Measurements from ENCODE around the gene C10orf67. TPM values are rescaled to one million over a fixed set of nuclear protein-coding genes. Genes with fewer than 3 reads are reported as not detected.
"Not testable (repeated sequence)": the region's sequence is repeated elsewhere in the genome, so short reads cannot be mapped to it uniquely, and the experiment has no call there.

C10orf67 gene
- total RNA-seq, 1 donor from 2014 or later, result not detected

- TF ChIP-seq CTCF (IDR thresholded peaks at IDR 0.05), result no peak
- no peak for DNase-seq (ENCODE audit: extremely low spot score, unreplicated experiment)
- H3K4me3 Mint-ChIP-seq (ENCODE audit: unreplicated experiment), result no peak overlapping the region
- H3K9me3 Mint-ChIP-seq (ENCODE audit: unreplicated experiment), result no peaks in the 10 kb centered on the region
- H3K27ac Mint-ChIP-seq (ENCODE audit: unreplicated experiment), result no peak overlapping the region
- no peaks in the 10 kb centered on the region for H3K4me1 Mint-ChIP-seq (ENCODE audit: unreplicated experiment)
- H3K27me3 Mint-ChIP-seq (ENCODE audit: unreplicated experiment), result no peaks in the 10 kb centered on the region
- H3K36me3 Mint-ChIP-seq (ENCODE audit: unreplicated experiment), result no peaks in the 10 kb centered on the region
Measured at GRCh38 chr10:23258516-23258915, 86.1 kb downstream of the C10orf67 start.

- H3K9me3 Mint-ChIP-seq (ENCODE audit: unreplicated experiment), result no peaks in the 10 kb centered on the region
- no peak for DNase-seq (ENCODE audit: extremely low spot score, unreplicated experiment)
- no peak overlapping the region for H3K4me3 Mint-ChIP-seq (ENCODE audit: unreplicated experiment)
- H3K36me3 Mint-ChIP-seq (ENCODE audit: unreplicated experiment), result no peaks in the 10 kb centered on the region
- peaks cover 2% of the 10 kb centered on the region for H3K27me3 Mint-ChIP-seq (ENCODE audit: unreplicated experiment)
- no peaks in the 10 kb centered on the region for H3K4me1 Mint-ChIP-seq (ENCODE audit: unreplicated experiment)
- TF ChIP-seq CTCF (IDR thresholded peaks at IDR 0.05), result no peak
- no peak overlapping the region for H3K27ac Mint-ChIP-seq (ENCODE audit: unreplicated experiment)
Measured at GRCh38 chr10:23253780-23254179, 90.8 kb downstream of the C10orf67 start.

GRCh38 chr10:23252859-23253258 is 91.7 kb downstream of the C10orf67 start:
- H3K27me3 Mint-ChIP-seq (ENCODE audit: unreplicated experiment); H3K9me3 Mint-ChIP-seq (ENCODE audit: unreplicated experiment); H3K36me3 Mint-ChIP-seq (ENCODE audit: unreplicated experiment); H3K27ac Mint-ChIP-seq (ENCODE audit: unreplicated experiment); H3K4me1 Mint-ChIP-seq (ENCODE audit: unreplicated experiment); DNase-seq (ENCODE audit: extremely low spot score, unreplicated experiment); H3K4me3 Mint-ChIP-seq (ENCODE audit: unreplicated experiment): not testable (repeated sequence)

GRCh38 chr10:23241779-23242178 is 102.8 kb downstream of the C10orf67 start:
- not testable (repeated sequence) for DNase-seq (ENCODE audit: extremely low spot score, unreplicated experiment)

GRCh38 chr10:23238015-23238414 is 106.6 kb downstream of the C10orf67 start:
- H3K4me1 Mint-ChIP-seq (ENCODE audit: unreplicated experiment), result no peaks in the 10 kb centered on the region
- H3K9me3 Mint-ChIP-seq (ENCODE audit: unreplicated experiment), result peaks cover 14% of the 10 kb centered on the region
- no peak for TF ChIP-seq CTCF (IDR thresholded peaks at IDR 0.05)
- DNase-seq (ENCODE audit: extremely low spot score, unreplicated experiment), result no peak
- H3K36me3 Mint-ChIP-seq (ENCODE audit: unreplicated experiment), result no peaks in the 10 kb centered on the region
- H3K27ac Mint-ChIP-seq (ENCODE audit: unreplicated experiment), result no peak overlapping the region
- no peaks in the 10 kb centered on the region for H3K27me3 Mint-ChIP-seq (ENCODE audit: unreplicated experiment)
- H3K4me3 Mint-ChIP-seq (ENCODE audit: unreplicated experiment), result no peak overlapping the region

More at GRCh38 chr10:23241779-23242178, 102.8 kb downstream of the C10orf67 start:
- not testable (repeated sequence) for H3K36me3 Mint-ChIP-seq (ENCODE audit: unreplicated experiment); H3K4me3 Mint-ChIP-seq (ENCODE audit: unreplicated experiment); H3K27ac Mint-ChIP-seq (ENCODE audit: unreplicated experiment); H3K4me1 Mint-ChIP-seq (ENCODE audit: unreplicated experiment); H3K27me3 Mint-ChIP-seq (ENCODE audit: unreplicated experiment)
- peaks cover 18% of the 10 kb centered on the region for H3K9me3 Mint-ChIP-seq (ENCODE audit: unreplicated experiment)

- Mint-ChIP-seq H3K36me3 (ENCODE audit: unreplicated experiment) (no peaks in the 10 kb centered on the region), H3K9me3 (ENCODE audit: unreplicated experiment) (no peaks in the 10 kb centered on the region), H3K4me3 (ENCODE audit: unreplicated experiment) (no peak overlapping the region), H3K4me1 (ENCODE audit: unreplicated experiment) (no peaks in the 10 kb centered on the region), H3K27ac (ENCODE audit: unreplicated experiment) (no peak overlapping the region), H3K27me3 (ENCODE audit: unreplicated experiment) (no peaks in the 10 kb centered on the region)
- DNase-seq (ENCODE audit: extremely low spot score, unreplicated experiment), result no peak
- TF ChIP-seq CTCF (IDR thresholded peaks at IDR 0.05), result no peak
Measured at GRCh38 chr10:23230582-23230981, 114.0 kb downstream of the C10orf67 start.
